NT2/D1 (cell line): Measurements from ENCODE around the gene CHML.

Experiments
- DNase-seq: peaks from one replicate; pipeline ENCODE4 v3.0.0-alpha.2; 2011; ENCODE audit warnings: low read depth, low spot score
- H3K27me3 ChIP-seq: 2 replicates; pipeline ENCODE4 v1.6.0; 2011; ENCODE audit warnings: mild to moderate bottlenecking; ENCODE audit not compliant: insufficient read length, insufficient read depth
- H3K36me3 ChIP-seq: 2 replicates; pipeline ENCODE4 v1.6.1; 2011; ENCODE audit warnings: mild to moderate bottlenecking, low read length, mixed read lengths; ENCODE audit not compliant: insufficient read depth, insufficient read length
- H3K4me1 ChIP-seq: 2 replicates; pipeline ENCODE4 v1.5.1; 2011; ENCODE audit not compliant: insufficient read depth, insufficient read length
- H3K4me3 ChIP-seq: 2 replicates; pipeline ENCODE4 v1.5.1; 2011; ENCODE audit warnings: low read depth; ENCODE audit not compliant: insufficient read length
- H3K9ac ChIP-seq: 2 replicates; pipeline ENCODE4 v1.6.0; 2011; ENCODE audit warnings: low read depth; ENCODE audit not compliant: insufficient read length
- H3K9me3 ChIP-seq: 2 replicates; pipeline ENCODE4 v1.5.1; 2011; ENCODE audit warnings: mild to moderate bottlenecking, low read length; ENCODE audit not compliant: insufficient read depth
- SUZ12 ChIP-seq: IDR thresholded peaks from 2 replicates; pipeline ENCODE4 v1.6.1; 2011; ENCODE audit not compliant: insufficient read length, insufficient read depth; ENCODE audit errors: extremely low read depth
- YY1 ChIP-seq: IDR thresholded peaks from 2 replicates; pipeline ENCODE4 v1.6.1; 2011; ENCODE audit not compliant: insufficient read length, insufficient read depth
- ZNF274 ChIP-seq: IDR thresholded peaks from 2 replicates; pipeline ENCODE4 v1.6.1; 2011; ENCODE audit warnings: mild to moderate bottlenecking, low read depth, low read length

CHML gene

DNA sequence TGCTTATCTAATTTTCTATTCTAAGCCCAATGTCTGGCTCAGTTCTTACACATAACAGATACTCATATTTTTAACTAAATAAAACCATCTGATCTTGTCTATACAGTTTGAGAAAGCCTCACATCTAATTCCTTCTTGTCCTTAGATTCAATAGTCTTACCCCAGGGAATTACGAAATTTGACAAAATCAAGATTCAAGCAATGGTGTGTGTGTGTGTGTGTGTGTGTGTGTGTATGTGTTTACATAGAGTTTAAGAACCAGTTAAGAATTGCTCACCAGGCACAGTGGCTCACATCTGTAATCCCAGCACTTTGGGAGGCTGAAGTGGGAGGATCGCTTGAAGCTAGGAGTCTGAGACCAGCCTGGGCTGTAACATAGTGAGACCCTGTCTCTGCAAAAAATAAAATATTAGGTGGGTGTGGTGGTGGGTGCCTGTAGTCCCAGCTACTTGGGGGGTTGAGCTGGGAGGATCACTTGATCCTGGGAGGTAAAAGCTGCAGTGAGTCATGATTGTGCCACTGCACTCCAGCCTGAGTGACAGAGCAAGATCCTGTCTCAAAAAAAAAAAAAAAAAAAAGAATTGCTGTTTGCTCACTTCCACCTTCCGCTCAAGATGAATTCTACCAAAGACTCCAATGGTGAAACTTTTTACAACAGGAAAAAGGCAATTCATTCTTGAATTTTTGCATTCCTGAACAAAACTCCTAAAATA, 18.1 kb upstream of the CHML start:
- Histone ChIP-seq H3K36me3 (no peaks in the 10 kb centered on the region), H3K4me1 (no peaks in the 10 kb centered on the region), H3K9me3 (no peaks in the 10 kb centered on the region), H3K4me3 (no peak overlapping the region), H3K9ac (no peak overlapping the region), H3K27me3 (no peaks in the 10 kb centered on the region)
- no peak for TF ChIP-seq YY1
- no peak for TF ChIP-seq ZNF274
- no peak for DNase-seq

DNA sequence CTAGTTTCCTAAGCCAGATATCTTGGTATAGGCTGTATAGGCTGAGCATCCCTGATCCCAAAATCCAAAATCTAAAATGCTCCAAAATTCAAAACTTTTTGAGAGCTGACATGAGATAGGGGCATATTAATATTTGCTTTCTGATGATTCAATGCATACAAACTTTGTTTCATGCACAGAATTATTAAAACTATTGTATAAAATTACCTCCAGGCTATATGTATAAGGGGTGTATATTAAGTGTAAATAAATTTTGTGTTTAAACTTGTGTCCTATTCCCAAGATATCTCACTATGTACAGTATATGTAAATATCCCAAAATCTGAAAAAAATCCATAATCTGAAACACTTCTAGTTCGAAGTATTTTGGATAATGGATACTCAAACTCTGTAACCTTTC, 14.5 kb upstream of the CHML start:
- Histone ChIP-seq H3K9me3 (no peaks in the 10 kb centered on the region), H3K36me3 (no peaks in the 10 kb centered on the region), H3K4me1 (no peaks in the 10 kb centered on the region), H3K27me3 (no peaks in the 10 kb centered on the region), H3K4me3 (no peak overlapping the region), H3K9ac (no peak overlapping the region)
- DNase-seq, result no peak
- no peak for TF ChIP-seq SUZ12
- no peak for TF ChIP-seq ZNF274
- TF ChIP-seq YY1, result no peak

DNA sequence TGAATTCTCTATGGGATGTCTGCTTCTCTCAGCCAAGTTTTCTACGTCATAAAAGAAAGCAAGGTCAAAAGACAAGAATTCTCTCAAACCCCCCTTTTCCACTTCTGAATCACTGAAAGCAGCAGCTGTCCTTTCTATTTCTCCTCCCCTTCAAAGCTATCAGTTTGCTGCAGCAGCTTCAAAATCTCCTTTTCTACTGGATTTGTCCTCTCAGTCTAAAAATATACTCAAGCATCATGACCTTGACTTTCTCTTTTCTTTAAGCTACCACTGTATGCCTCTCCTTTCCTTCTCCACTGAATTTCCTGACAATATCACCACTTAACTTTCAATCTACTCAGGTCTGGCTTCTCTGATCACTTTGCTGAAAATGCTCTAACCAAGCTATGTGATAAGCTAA, 13.8 kb upstream of the CHML start:
- no peak for TF ChIP-seq SUZ12
- no peak for TF ChIP-seq ZNF274
- no peak for TF ChIP-seq YY1
- DNase-seq, result no peak
- Histone ChIP-seq H3K36me3 (no peaks in the 10 kb centered on the region), H3K4me3 (no peak overlapping the region), H3K4me1 (no peaks in the 10 kb centered on the region), H3K27me3 (no peaks in the 10 kb centered on the region), H3K9me3 (peaks cover 4% of the 10 kb centered on the region), H3K9ac (no peak overlapping the region)

DNA sequence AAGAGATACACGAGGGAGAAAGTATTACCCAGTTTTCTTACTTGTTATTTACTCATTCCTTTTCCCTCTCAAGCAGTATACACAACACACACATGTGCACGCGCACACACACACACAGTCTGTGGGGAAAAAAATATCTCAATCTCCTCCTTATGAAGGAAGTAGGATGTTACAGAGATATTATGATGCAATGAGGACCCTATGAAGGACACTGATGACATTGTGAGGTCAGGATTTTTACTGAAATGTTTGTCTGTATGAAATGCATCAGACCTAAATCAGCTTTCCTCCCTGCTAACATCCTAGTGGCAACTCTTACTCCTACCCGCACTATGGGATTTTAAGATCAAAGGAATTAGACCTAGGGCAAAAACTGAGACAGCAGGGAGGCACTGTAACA, 11.8 kb upstream of the CHML start, which contains the start of gene WDR64:
TSS of gene WDR64 (plus strand) at position 270 of the 400 bp plus-strand sequence. CDS start 204 bp downstream, outside the sequence.
- Histone ChIP-seq H3K27me3 (no peaks in the 10 kb centered on the region), H3K4me3 (no peak within 1 kb of the TSS), H3K4me1 (no peaks in the 10 kb centered on the region), H3K9me3 (peaks cover 5% of the 10 kb centered on the region), H3K36me3 (no peaks in the 10 kb centered on the region), H3K9ac (no peak within 1 kb of the TSS)
- no peak for DNase-seq
- TF ChIP-seq ZNF274 (no peak), SUZ12 (no peak), YY1 (no peak)

DNA sequence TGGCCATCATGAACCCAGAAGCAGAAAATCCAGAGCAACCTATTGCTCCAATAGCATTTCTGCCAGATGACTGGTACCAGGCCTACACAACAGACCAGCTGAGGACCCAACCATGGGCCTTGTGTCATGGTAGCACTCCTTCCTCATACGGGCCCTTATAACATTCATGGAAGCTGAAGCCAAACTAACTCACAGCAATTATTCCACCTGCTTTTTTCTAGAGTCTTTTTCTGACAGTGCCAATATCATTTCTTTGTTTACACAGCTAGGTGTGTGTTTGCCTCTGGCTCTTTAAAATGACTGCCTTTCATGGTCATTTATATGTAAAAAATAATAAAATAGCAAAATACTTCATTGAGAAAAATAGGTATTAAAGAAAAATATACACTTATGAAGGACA, 8.0 kb upstream of the CHML start:
- no peak for DNase-seq
- H3K4me1 ChIP-seq, result no peaks in the 10 kb centered on the region
- H3K4me3 ChIP-seq, result no peak overlapping the region
- no peaks in the 10 kb centered on the region for H3K36me3 ChIP-seq
- H3K9ac ChIP-seq, result no peak overlapping the region
- peaks cover 9% of the 10 kb centered on the region for H3K9me3 ChIP-seq
- no peak for TF ChIP-seq ZNF274
- no peak for TF ChIP-seq YY1
- no peak for TF ChIP-seq SUZ12
- no peaks in the 10 kb centered on the region for H3K27me3 ChIP-seq

DNA sequence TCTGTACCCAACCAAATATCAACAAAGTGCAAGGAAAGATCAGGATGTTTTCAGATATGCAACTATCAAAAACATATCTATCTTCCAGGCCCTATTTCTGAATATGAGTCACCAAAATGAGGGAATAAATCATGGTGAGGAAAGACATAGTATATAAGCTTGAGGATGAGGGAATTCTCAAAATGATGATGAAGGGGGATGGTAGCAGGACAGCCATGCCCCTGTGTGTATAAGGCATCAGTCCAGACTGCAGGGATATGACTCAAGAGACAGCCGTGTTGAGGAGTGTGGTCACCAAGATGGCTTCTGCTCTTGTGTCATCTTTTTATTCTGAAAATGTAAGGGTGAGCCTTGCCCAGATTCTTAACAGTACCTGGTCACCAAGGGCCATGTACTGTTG, 7.5 kb upstream of the CHML start:
- no peak for DNase-seq
- no peak overlapping the region for H3K4me3 ChIP-seq
- no peak overlapping the region for H3K9ac ChIP-seq
- TF ChIP-seq YY1, result no peak
- no peak for TF ChIP-seq SUZ12
- TF ChIP-seq ZNF274, result no peak
- no peaks in the 10 kb centered on the region for H3K27me3 ChIP-seq
- no peaks in the 10 kb centered on the region for H3K36me3 ChIP-seq
- no peaks in the 10 kb centered on the region for H3K4me1 ChIP-seq
- H3K9me3 ChIP-seq, result peaks cover 13% of the 10 kb centered on the region

DNA sequence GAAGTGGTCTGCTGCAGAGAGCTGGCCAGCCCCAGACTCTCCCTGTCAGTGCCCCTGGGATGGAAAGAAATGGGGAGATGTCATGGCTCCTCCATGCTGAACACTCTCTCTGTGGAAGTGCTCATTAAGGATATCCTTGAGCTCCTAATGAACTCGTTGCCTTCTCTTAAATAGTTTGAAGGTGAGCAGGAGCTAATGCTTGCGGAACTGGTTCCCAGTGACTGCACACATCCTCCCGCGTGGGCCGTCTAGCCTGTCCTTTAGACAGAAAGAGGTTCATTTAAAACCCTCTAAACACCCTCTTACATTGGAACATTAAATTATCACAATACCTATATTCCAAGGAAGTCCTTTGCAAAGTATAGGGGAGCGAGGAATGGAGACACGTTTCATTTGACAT, 6.0 kb upstream of the CHML start:
- no peaks in the 10 kb centered on the region for H3K27me3 ChIP-seq
- H3K4me1 ChIP-seq, result no peaks in the 10 kb centered on the region
- TF ChIP-seq ZNF274, result no peak
- no peak for TF ChIP-seq SUZ12
- TF ChIP-seq YY1, result no peak
- H3K36me3 ChIP-seq, result no peaks in the 10 kb centered on the region
- DNase-seq, result no peak
- H3K9me3 ChIP-seq, result peaks cover 28% of the 10 kb centered on the region
- no peak overlapping the region for H3K9ac ChIP-seq
- H3K4me3 ChIP-seq, result no peak overlapping the region

DNA sequence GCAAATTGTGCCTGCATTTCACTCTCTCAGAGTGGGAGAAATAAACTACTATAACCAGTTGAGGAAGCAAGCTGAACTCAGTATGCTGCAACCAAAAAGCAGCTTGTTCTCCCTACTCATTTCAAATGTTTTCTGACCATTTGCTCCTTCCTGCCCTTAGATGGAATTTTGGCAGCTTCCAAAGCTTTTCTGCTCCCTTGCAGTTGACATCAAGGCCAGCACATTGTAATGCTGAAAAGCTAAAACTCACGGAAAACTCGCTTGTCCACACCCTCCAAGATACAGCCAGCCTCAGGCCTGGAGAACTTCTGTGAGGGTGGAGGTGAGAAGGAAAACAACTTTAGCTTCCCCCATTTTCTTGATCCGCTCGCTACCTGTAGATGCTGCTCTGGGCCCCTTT, 5.0 kb upstream of the CHML start:
- no peak overlapping the region for H3K9ac ChIP-seq
- no peaks in the 10 kb centered on the region for H3K4me1 ChIP-seq
- no peaks in the 10 kb centered on the region for H3K27me3 ChIP-seq
- H3K36me3 ChIP-seq, result no peaks in the 10 kb centered on the region
- no peak for TF ChIP-seq SUZ12
- TF ChIP-seq YY1, result no peak
- TF ChIP-seq ZNF274, result no peak
- no peak for DNase-seq
- no peak overlapping the region for H3K4me3 ChIP-seq
- H3K9me3 ChIP-seq, result peaks cover 32% of the 10 kb centered on the region
